ENCODE results near the gene OR51B2.
"Not testable (repeated sequence)": the region's sequence is repeated elsewhere in the genome, so short reads cannot be mapped to it uniquely, and the experiment has no call there.

OR51B2 gene

GRCh38 chr11:5324197-5324596, at the start of gene OR51B2:
OR51B2 (minus strand) TSS chr11:5324297; CDS start chr11:5324297, 0 bp downstream.
- no peak for DNase-seq

GRCh38 chr11:5369789-5370188, 45.7 kb upstream of the OR51B2 start:
- no peak for DNase-seq

GRCh38 chr11:5368502-5369043, 44.5 kb upstream of the OR51B2 start:
- DNase-seq: no peak

GRCh38 chr11:5367448-5368074, 43.5 kb upstream of the OR51B2 start:
- DNase-seq: no peak

GRCh38 chr11:5366856-5367255, 42.8 kb upstream of the OR51B2 start:
- no peak for DNase-seq

GRCh38 chr11:5366365-5366764, 42.3 kb upstream of the OR51B2 start:
- not testable (repeated sequence) for DNase-seq

- DNase-seq: no peak
Observed at GRCh38 chr11:5364214-5364613, 40.1 kb upstream of the OR51B2 start.

- no peak for DNase-seq
Observed at GRCh38 chr11:5363679-5364078, 39.6 kb upstream of the OR51B2 start.

GRCh38 chr11:5362017-5362625, 38.0 kb upstream of the OR51B2 start:
- DNase-seq: no peak

- not testable (repeated sequence) for DNase-seq
Observed at GRCh38 chr11:5356031-5356430, 31.9 kb upstream of the OR51B2 start.

- DNase-seq: no peak
Observed at GRCh38 chr11:5351208-5351607, 27.1 kb upstream of the OR51B2 start, which contains the start of gene OR51B6. OR51B6 (plus strand) TSS chr11:5351508; CDS start chr11:5351508, 0 bp downstream.

- DNase-seq: no peak
Observed at GRCh38 chr11:5349550-5349949, 25.5 kb upstream of the OR51B2 start.

GRCh38 chr11:5348551-5349194, 24.6 kb upstream of the OR51B2 start:
- DNase-seq: no peak

GRCh38 chr11:5345831-5346230, 21.7 kb upstream of the OR51B2 start:
- DNase-seq: no peak

- no peak for DNase-seq
Observed at GRCh38 chr11:5343474-5344335, 19.6 kb upstream of the OR51B2 start, which contains the start of gene OR51B5. OR51B5 (minus strand) TSS chr11:5343524; CDS start chr11:5343524, 0 bp downstream.

- DNase-seq: no peak
Observed at GRCh38 chr11:5339771-5340322, 15.8 kb upstream of the OR51B2 start.

GRCh38 chr11:5337253-5337652, 13.2 kb upstream of the OR51B2 start:
- not testable (repeated sequence) for DNase-seq

- DNase-seq: no peak
Observed at GRCh38 chr11:5336331-5336730, 12.2 kb upstream of the OR51B2 start.

GRCh38 chr11:5335170-5335569, 11.1 kb upstream of the OR51B2 start:
- no peak for DNase-seq

- no peak for DNase-seq
Observed at GRCh38 chr11:5317292-5317691, 6.8 kb downstream of the OR51B2 start.

GRCh38 chr11:5313326-5314023, 10.6 kb downstream of the OR51B2 start:
- DNase-seq: not testable (repeated sequence)

GRCh38 chr11:5310423-5310822, 13.7 kb downstream of the OR51B2 start:
- no peak for DNase-seq
